IPS-18c (cell line): ENCODE results near the gene DACT2.
"Not testable (repeated sequence)": the region's sequence is repeated elsewhere in the genome, so short reads cannot be mapped to it uniquely, and the experiment has no call there.

Experiments used
- H3K4me3 ChIP-seq: 2 replicates; pipeline ENCODE4 v1.7.0; 2013; ENCODE audit warnings: low read depth, mild to moderate bottlenecking, low read length, moderate library complexity; ENCODE audit not compliant: insufficient read depth
- H3K9me3 ChIP-seq: one replicate; pipeline ENCODE4 v1.6.1; 2013; ENCODE audit warnings: mild to moderate bottlenecking, low read length, moderate library complexity; ENCODE audit not compliant: control insufficient read depth, insufficient read depth

The DACT2 gene

DNA sequence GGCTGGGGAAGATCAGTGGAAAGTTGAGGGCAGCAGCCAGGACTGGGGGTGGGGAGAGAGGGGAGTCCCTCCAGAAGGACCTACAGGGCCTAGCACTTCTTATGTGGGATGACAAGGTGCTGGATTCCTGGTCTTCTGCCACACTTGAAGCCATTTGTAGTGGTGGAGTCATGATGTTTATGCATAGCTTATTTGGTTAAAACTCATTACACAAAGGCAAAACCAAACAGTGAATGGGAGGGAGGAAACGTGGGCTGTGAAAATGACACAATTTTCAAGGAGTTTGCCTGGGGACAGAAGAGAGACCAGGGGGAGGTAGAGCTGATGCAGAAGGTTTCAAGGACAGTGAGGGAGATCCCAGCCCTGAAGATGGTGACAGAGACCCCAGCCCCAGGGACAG lies 50.8 kb downstream of the DACT2 start:
- H3K4me3 ChIP-seq, result no peak overlapping the region
- no peaks in the 10 kb centered on the region for H3K9me3 ChIP-seq

DNA sequence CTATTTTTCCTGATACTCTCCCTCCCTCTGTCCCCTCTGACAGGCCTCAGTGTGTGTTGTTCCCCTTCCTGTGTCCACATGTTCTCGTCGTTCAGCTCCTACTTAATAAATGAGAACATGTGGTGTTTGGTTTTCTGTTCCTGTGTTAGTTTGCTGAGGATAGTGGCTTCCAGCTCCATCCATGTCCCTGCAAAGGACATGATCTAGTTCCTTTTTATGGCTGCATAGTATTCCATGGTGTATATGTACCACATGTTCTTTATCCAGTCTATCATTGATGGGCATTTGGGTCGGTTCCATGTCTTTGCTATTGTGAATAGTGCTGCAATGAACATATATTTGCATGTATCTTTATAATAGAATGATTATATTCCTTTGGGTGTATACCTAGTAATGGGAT lies 51.8 kb downstream of the DACT2 start:
- not testable (repeated sequence) for H3K9me3 ChIP-seq, H3K4me3 ChIP-seq

DNA sequence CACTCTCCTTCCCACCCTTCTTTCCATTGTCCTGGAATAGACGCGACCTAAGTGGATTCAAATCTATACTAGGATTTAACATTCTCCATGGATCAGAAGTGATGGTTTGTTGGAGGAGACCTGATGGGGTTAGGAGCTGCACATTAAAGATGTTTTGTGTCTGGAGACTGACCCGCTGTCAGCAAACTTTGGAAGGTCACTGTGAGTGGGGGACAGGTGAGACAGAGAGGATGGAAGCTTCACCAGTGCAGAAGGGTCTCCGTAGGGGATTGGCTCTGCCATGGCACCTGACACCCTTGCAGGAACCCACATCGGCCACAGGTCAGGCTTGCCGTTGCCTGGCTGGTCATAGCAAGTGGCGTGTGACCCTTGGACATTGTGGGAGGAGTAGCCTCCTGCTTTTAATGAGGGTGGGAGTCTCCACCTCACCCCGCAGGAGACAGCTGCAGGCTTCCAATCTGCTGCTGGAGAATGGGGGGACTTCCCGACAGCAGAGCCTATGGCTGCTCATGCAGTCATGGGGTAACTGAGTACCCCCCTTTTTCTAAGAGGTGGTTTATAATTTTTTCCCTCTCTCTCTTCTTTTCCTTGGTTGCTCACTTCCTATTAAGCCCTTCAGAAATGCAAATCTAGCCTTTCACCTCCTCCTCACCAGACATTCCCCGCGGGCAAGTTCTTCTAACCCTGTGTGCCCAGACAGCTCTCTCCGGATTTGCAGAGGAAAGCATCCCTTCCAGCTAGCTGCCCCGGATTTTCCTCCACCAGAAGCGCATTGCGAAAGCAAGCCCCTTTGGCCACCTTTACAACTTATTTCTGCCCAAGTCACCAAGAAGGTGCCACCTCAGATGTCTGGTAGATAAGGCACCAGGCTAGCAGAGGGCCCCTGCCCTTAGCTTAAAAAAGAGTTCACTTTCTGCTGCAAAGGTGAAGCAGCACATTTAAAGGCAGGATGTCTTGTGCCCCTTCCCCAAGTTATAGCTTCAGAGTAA lies 53.5 kb downstream of the DACT2 start:
- no peak overlapping the region for H3K4me3 ChIP-seq
- no peaks in the 10 kb centered on the region for H3K9me3 ChIP-seq

DNA sequence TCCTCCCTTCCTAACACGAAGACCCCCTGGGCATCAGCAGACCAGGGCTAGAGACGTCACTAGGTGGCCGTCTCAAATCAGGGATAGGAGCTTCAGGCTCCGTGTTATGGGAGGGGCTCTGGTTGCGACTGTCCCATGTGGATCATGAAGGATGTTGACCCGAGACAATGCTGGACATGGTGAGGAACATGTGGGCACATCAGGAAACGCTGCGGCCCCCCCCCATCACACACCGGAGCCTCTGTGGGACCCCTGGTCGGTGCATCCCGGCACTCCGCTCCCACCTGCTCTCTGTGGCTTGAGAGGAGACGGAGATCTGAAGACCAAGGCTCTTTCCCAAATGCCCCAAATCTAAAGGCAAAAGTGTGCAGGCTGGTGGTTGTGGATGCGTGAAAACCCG lies 54.2 kb downstream of the DACT2 start:
- no peak overlapping the region for H3K4me3 ChIP-seq

DNA sequence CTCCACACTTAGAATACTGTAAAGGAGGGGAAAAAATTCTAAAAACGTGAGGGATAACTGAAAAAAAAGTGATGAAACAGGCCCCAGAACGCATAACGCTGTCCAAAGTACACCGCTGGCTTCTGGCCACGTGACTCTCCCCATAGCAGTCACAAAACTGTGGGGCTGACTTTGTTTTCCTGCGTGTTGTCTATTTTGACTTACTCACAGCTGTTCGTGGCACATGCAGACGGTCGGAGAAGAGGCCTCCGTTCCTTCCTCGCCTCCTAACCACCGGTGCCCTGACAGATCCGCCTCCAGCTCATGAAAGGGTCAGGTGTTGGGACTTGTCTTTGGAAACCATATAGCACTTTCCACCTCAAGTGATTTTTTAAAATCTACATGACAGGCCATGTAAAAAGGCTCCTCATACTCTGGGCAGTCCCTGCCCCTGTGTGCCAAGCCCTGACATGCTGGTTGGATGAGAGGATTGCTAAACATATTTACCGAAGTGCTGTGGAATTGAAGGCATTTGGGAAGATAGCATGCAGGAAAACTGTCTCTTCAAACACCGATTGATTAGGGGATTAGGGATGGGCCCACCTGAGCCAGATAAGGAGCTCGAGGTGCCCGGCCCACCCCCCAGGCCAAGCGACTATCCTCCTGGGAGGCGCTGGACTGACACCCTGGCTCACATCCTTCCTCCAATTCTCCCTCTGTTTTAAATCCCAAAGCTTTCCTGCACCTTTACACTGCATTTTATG lies 54.8 kb downstream of the DACT2 start:
- H3K4me3 ChIP-seq, result no peak overlapping the region
- no peaks in the 10 kb centered on the region for H3K9me3 ChIP-seq

More for the DNA sequence above, 54.2 kb downstream of the DACT2 start:
- H3K9me3 ChIP-seq, result no peaks in the 10 kb centered on the region

DNA sequence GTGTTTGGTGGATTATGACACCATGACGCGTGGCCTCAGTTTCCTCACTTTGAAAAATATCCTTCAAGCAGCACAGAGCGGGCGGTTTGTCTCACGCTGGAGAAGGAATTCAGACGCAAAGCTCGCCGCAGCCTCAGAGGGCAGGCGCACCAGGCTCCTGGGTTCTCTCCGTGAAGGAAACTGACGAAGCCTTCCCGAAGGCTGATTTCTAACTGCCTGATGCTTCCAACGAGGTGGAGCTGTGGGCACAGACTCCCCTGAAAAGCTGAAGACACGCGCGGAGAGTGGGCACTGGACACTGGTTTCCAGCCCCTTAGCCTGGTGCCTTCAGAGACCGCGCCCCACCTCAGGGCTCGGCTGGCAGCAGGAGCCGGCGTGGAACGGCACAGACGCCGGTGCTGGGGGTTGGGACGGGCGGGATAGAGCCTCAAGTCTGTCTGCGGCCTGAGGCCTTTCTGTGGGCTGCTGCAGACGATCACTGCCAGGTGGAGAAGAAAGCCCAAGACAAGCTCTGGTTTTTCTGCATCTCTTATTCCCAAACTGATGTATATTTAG lies 56.1 kb downstream of the DACT2 start:
- Histone ChIP-seq H3K9me3 (no peaks in the 10 kb centered on the region), H3K4me3 (no peak overlapping the region)

DNA sequence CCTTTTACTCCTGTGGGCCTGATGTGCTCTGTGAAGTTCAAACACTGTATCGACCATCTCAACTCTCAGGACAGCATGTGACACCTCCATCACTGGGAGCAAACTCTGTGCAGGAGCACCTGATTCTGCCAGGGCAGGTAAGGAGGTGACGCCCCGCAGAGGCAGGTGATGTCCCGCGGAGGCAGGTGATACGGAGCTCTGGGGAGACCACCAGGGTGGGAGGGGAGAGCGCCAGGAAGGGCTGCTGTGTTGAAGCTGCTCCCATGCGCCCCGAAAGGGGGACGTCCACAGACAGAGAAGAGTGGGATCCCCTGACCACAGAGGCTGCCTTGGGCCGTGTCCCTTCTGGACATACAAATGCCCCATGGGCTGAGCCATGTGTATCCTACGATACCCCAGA lies 58.3 kb downstream of the DACT2 start:
- H3K4me3 ChIP-seq, result no peak overlapping the region
- H3K9me3 ChIP-seq, result no peaks in the 10 kb centered on the region

DNA sequence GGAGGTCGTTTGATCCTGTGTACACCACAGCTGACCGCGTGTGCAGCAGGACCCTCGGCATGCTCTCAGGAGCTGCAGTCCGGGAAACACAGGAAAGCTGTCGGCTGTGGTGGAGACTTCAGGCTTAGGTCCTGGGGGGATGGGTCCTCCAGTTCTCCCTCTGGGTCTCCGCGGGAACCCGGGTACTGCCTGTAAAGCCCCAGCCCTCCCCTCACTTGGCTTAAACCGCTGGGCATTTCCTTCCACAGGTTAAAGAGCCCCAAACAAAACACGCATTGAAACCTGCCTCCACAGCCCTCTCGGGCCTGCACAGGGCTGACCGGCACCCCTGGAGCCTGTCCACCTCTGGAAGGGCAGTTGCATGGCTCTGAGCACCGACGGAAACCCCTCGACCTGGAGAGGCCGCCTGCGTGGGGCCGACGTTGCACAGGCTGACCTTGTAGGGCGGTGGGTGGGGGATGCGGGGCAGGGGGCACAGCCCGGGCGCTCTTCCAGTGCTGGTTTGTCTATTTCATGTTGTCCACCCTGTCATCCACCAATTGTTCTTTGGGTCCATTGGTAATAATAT lies 59.1 kb downstream of the DACT2 start:
- Histone ChIP-seq H3K4me3 (no peak overlapping the region), H3K9me3 (no peaks in the 10 kb centered on the region)

DNA sequence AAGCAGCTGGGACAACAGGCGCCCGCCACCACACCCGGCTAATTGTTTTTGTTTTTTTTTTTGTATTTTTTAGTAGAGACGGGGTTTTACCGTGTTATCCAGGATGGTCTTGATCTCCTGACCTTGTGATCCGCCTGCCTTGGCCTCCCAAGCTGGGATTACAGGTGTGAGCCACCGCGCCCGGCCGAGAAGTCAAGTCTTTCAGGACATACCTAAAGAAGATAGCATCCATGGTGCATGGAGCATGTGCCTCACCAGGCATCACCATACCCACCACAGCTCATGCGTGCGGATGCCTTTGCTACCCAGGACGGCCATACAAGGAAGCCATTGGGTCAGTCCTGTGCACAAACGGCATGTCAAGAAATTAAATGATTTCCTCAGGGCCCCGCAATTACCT lies 60.8 kb downstream of the DACT2 start:
- Histone ChIP-seq H3K9me3 (no peaks in the 10 kb centered on the region), H3K4me3 (no peak overlapping the region)

DNA sequence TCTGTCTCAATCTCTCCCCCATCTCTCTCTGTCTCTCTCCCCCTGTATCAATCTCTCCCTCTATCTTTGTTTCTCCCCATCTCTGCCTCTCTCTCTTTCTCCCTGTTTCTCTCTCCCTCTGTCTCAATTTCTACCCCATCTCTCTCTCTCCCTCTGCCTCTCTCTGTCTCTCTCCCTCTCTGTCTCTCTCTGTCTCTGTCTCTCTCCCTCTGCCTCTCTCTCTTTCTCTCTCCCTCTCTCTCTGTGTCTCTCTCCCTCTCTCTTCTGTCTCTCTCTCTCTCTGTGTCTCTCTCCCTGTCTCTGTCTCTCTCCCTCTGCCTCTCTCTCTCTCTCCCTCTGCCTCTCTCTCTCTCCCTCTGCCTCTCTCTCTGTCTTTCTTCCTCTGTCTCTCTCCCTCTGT lies 62.6 kb downstream of the DACT2 start:
- H3K4me3 ChIP-seq, result no peak overlapping the region
- H3K9me3 ChIP-seq, result no peaks in the 10 kb centered on the region
